Stimulated activated naive CD8-positive, alpha-beta T cell treated with anti-CD3 and anti-CD28 coated beads, Interleukin-15, Interleukin-2, amounts not matched to agents 100 U/mL and 50 U/mL, for 24 hours (primary cell): ENCODE results near the gene PBRM1.
"Not testable (repeated sequence)": the region's sequence is repeated elsewhere in the genome, so short reads cannot be mapped to it uniquely, and the experiment has no call there.

Experiments
- ATAC-seq: fragments of 150-1000 bp; cut with Tn5 transposase; one replicate; pipeline ENCODE4 v1.10.0; 2021
- DNase-seq: peaks from one replicate; pipeline ENCODE4 v3.0.0; 2021

Gene PBRM1

DNA sequence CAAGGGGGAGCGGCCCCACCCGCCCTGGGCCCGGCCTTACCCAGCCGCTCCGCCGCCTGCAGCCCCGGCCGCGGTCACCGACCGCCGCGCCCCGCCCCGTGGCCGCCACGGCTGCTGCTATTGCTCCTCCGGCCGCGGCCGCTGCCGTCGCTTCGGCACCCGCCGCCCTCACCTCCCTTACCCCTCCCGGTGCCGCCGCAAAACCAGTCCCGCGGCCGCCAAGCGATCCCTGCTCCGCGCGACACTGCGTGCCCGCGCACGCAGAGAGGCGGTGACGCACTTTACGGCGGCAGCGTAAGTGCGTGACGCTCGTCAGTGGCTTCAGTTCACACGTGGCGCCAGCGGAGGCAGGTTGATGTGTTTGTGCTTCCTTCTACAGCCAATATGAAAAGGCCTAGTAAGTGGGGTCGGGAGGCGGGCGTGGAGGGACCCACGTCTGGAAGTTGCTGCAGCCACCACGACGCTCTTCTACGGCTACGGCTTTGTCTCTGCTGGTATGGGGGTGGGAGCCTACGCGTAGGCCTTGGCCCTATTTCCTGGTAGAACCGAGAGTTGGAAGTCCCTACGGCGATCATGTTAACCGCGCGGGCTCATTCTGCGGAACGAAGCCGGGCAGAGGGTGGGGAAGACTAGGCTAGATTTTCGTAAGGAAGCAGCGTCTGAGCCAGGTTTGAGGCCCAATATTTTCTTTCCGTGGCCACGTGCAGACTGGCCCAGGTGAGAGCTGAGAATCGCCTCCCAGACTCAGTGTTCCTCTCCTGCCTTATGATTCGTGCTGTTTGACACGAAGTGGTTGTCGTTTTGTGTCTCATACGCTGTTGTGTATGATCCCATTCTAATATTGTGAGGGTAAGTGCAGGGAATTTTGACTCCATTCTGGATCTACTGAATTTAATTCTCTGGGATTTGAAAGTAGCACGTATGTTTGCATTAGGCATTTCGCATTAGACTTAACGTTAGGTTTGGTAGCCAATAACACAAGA, at the start of gene PBRM1, which contains the start of gene GNL3:
PBRM1 (minus strand) TSS at position 205 of the 983 bp plus-strand sequence.
GNL3 (plus strand) TSS at position 324 of the 983 bp plus-strand sequence; CDS start at position 385, 61 bp downstream.
- ATAC-seq: peak; percentile 82

DNA sequence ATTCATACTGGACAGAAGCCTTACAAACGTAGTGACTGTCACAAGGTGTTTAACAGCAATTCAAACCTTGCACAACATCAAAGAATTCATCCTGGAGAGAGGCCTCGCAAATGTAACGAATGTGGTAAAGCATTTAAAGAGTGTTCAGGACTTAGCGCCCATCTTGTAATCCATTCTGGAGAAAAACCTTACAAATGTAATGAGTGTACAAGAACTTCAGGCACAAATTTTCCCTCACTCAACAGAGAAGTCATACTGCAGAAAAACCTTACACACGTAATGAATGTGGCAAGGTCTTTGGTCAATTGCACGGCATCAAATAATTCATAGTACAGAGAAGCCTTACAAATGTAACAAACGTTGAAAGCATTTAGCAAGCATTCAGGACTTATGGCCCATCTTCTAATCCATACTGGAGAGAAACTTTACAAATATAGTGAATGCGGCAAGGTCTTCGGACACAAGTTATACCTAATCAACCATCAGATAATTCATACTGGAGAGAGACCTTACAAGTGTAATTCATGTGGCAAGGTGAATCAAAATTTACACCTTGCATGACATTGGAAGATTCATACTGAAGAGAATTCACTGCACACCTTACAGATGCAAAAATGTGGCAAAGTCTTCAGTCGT, 47.7 kb upstream of the PBRM1 start:
- ATAC-seq (no peak), DNase-seq (no peak)

More for the DNA sequence above, at the start of gene PBRM1, which contains the start of gene GNL3:
- DNase-seq: peak; percentile 93

DNA sequence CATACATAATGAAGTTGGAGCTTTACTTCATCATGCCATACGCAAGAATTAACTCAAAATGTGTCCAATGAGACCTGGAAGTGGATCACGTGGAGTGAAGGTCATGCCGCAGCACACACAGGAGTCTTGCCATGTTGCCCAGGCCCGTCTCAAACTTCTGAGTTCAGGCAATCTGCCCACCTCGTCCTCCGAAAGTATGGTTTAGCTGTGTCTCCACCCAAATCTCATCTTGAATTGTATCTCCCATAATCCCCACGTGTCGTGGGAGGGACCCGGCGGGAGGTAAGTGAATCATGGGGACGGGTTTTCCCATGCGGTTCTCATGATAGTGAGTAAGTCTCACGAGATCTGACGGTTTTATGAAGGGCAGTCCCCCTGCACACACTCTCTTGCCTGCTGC, 45.9 kb upstream of the PBRM1 start:
- DNase-seq (no peak), ATAC-seq (no peak)

DNA sequence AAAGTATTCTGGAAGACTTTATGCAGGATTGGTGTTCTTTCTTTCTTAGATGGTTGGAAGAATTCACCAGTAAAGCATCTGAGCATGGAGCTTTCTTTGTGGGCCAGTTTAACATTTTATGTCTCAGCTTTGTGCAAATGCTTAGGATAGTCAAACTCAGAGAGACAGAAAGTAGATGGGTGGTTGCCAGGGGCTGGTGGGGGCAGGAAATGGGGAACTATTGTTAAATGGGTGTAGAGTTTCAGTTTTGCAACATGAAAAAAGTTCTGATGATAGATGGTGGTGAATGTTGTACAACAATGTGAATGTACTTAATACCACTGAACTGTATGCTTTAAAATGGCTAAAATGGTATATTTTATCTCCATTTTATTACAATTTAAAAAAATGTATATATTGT, 45.0 kb upstream of the PBRM1 start:
- no peak for ATAC-seq
- no peak for DNase-seq

DNA sequence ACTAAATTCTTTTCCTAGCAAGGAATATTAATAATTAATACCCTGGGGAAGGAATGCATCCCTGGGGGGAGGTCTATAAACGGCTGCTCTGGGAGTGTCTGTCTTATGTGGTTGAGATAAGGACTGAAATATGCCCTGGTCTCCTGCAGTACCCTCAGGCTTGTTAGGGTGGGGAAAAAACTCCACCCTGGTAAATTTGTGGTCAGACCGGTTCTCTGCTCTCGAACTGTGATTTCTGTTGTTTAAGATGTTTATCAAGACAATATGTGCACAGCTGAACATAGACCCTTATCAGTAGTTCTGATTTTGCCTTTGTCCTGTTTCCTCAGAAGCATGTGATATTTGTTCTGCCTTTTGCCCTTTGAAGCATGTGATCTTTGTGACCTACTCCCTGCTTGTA, 43.0 kb upstream of the PBRM1 start:
- not testable (repeated sequence) for DNase-seq, ATAC-seq

DNA sequence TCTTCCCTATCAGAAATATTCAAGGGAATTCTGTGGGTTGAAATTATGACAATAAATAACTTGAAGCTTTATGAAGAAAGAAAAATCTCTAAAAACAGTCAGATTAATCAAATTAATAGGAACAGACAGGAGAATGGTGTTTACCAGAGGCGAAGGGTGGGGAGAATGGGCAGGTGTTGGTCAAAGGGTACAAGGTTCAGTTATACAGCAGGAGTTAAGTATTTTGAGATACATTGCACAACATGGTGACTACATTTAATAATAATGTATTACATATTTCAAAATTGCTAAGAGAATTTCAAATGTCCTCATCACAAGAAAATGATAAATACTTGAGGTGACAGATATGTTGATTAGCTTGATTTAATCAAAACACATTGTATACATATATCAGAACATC, 38.8 kb upstream of the PBRM1 start:
- DNase-seq (no peak), ATAC-seq (no peak)

DNA sequence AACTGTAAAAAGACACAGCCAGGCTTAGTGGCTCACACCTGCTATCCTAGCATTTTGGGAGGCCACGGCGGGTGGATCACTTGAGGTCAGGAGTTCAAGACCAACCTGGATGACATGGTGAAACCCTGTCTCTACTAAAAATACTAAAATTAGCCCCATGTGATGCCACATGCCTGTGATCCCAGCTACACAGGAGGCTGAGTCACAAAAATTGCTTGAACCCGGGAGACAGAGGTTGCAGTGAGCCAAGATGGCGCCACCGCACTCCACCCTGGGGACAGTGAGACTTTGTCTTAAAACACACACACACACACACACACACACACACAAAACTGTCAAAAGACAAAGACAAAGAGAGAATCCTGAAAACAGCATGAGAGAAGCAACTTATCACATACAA, 38.2 kb upstream of the PBRM1 start:
- no peak for ATAC-seq
- DNase-seq: no peak

DNA sequence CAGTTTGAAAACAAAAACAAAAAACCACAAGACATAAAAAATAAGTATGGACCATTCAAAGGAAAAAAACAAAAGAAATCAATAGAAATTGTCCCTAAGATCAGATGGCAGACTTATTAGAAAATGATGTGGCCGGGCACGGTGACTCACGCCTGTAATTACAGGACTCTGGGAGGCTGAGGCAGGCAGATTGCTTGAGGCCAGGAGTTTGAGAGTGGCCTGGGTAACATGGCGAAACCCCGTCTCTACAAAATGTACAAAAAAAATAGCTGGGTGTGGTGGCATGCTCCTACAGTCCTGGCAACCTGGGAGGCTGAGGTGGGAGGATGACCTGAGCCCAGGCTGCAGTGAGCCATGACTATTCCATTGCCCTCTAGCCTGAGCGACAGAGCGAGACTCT, 36.8 kb upstream of the PBRM1 start:
- DNase-seq (no peak), ATAC-seq (no peak)

DNA sequence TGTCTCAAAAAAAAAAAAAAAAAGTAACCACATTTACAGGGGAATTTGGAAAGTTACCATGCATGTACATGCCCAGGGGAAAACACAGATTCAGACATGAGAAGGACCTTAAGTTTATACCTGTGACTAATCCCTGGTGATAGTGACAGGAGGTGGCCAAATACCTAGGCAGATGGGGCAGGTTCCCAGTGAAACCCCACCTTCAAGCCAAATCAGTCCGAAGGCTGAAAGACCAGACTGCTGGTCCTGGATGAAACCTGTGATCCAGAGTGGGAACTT, 36.0 kb upstream of the PBRM1 start:
- ATAC-seq (peak; percentile 63), DNase-seq (no peak)

DNA sequence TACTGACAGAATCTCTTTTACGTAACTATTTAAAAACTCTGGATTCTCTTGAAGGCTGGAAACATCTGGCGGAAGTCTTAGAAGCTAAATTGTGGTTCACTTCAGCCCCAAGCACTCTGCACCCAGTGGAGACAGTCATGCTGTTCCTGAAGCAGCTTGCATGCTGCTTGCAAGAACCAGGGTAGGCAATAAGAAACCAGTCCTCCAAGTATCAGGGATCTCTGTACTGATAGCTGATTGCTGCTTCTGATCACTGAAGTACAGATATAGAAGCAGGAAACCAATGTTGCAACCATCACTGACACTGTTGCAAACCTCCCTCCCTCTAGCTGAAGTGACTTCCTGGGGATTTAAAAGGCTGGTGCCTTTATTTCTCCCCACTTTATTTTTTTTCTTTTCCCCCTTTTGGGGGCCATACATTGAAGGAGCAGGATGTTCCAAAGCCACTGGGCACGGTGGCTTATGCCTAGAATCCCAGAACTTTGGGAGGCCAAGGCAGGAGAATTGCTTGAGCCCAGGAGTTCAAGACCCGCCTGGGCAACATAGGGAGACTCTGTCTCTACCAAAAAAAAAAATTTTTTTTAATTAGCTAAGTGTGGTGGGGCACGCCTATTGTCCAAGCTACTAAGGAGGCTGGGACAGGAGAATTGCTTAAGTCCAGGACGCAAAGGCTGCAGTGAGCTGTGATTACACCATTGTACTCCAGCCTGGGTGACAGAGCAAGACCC, 35.5 kb upstream of the PBRM1 start:
- DNase-seq (no peak), ATAC-seq (no peak)

DNA sequence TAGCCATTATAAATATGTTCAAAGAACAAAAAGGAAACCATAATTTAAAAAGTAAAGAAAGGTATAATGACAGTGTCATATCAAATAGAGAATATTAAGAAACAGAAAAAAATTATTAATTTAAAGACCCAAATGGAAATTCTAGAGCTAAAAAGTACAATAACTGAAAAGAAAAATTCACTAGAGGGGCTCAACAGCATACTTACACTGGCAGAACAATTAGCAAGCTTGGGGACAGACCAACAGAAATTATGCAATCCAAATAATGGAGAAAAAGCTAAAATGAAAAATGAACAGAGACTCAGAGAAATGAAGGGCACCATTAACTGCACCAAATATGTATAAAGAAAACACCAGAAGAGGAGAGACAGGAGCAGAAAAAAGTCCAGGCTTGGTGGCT, 33.9 kb upstream of the PBRM1 start:
- DNase-seq (no peak), ATAC-seq (no peak)

DNA sequence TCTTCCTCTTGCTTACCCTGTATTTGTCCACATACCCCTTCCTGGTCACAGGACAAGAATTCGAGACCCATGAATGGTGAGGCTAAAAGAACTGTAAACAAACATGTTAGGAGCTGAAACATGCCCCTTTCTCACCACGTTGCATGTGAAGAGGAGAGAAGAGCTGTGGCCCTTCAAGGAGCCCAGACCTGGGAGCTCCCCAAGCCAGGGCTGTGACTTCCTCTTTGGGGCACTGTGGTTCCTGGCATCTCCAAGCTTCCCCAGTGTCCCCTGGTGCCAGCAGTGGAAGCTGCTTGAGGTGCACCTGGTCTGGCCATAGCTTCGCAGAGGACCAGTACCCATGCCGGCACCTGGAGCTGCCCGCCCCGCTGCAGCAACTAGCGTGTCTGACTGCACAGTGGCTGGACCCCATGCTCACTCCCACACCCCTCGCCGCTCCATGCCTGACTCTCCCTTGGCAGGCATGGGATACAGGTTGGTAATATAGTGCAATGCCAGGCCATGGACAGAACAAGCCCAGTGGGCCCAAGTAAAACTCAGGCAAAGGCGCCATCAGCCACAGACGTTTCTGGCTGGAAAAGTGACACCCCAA, 30.1 kb upstream of the PBRM1 start:
- DNase-seq (no peak), ATAC-seq (no peak)

DNA sequence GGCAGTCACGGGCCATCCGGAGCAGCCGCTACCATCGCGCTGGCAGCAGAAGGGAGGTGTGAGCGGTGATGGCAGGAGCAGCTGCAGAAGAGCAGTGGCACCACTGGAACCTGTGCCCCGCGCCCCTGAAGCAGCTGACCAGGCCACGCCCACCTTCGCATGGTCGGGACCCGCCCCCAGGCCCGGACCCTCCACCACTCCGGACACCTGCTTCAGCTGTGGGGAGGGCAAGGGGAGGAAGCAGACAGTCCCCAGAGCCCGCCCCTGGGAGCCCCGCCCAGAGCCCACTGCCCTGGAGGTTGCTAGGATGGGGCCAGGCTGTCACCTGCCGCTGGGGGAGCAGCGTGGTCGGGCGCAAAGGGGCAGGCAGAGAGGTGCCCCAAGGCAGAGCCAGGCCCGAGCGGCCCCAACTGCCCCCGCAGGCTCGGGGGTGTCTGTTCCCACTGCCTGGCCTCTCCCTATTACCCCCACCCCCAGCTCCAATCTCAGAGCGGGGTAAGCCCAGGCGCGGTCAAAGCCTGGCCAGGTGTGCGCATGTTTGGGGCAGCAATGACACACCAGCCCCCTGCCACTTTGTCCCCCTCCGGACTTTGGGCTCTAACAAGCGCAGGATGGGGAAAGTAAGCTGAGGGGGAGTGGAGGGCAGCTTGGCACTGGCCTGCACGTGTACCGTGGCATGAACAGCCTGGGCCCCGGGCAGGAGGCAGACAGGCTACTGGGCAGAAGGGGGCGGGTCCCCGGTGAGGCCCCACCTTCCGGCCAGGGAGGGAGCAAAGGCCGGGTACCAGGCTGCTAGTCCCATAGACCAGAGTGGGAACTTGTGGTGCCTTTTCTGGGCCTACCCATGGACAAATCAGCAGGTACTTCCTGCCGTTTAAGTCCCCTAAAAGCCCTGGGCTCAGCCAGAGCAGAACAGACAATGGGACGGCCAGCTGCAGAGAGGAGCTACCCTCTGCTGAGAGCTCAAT, 28.9 kb upstream of the PBRM1 start:
- ATAC-seq: peak; percentile 40
- DNase-seq: no peak

DNA sequence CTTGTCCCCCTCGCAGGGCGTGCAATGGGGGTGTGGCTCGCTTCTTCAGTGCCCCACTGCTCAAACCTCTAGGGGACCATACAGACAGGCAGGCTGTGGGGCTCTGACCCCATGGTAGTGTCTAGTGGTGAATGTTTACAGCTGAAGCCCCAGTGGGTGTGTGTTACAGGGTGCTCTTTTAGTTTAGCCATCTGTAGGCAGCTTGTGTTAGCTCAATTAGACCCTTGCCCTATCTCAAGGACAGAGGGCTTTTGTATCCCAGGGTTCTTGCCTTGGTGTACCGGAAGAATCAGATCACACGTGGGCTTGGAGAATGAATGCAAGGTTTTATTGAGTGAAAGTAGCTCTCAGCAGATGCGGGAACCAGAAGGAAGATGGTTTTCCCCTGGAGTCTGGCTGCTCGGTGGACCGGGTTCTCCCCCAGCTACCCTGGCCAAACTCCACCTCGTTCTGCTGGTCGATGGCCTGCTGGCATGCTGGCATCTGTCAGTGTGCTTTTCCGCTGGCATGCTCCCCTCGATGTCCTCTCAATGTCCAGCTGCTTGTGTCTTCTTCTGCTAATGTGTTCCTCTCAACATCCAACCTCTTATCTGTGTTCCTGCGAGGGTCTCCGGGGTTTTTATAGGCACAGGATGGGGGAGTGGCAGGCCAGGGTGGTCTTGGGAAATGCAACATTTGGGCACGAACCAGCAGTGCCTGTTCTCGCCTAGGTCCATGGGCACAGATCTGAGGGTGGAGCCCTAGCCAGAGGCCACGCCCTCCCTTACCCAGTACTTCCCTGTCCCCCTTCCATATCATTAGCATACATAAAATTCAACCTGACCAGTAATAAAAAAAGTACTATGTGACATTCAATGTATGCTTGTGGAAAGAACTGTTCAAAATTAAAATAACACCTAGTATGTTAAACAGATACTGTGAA, 26.8 kb upstream of the PBRM1 start:
- no peak for DNase-seq
- no peak for ATAC-seq

DNA sequence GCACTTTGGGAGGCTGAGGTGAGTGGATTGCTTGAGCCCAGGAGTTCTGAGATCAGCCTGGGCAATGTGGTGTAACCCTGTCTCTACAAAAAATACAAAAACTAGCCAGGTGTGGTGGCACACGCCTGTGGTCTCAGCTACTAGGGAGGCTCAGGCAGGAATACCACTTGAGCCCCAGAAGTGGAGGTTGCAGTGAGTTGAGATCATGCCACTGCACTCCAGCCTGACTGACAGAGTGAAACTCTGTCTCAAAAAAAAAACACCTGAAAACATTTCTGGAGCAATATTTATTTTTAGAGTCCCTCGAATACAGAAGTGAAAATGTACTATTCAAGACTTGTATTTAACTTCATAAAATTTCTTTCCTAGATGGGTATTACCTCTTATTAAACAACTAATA, 24.8 kb upstream of the PBRM1 start:
- no peak for ATAC-seq
- no peak for DNase-seq

DNA sequence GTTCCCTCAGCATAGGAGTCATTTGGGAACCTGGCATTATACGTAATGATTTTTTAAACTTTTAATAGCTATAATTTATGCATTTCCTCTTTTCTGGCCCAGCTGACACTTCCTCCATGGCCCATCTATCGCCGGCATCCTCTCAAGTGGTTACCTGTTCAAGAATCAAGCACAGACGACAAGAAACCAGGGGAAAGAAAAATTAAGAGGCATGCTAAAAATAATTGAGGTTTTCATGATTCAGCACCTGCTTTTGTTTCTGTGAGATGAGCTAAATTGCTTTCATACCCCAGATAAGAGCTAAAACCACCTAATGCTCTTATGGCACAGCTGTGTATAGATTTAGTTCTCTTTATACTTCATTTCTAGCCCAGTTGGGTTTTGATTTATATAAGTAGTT, 21.9 kb upstream of the PBRM1 start:
- no peak for DNase-seq
- no peak for ATAC-seq

DNA sequence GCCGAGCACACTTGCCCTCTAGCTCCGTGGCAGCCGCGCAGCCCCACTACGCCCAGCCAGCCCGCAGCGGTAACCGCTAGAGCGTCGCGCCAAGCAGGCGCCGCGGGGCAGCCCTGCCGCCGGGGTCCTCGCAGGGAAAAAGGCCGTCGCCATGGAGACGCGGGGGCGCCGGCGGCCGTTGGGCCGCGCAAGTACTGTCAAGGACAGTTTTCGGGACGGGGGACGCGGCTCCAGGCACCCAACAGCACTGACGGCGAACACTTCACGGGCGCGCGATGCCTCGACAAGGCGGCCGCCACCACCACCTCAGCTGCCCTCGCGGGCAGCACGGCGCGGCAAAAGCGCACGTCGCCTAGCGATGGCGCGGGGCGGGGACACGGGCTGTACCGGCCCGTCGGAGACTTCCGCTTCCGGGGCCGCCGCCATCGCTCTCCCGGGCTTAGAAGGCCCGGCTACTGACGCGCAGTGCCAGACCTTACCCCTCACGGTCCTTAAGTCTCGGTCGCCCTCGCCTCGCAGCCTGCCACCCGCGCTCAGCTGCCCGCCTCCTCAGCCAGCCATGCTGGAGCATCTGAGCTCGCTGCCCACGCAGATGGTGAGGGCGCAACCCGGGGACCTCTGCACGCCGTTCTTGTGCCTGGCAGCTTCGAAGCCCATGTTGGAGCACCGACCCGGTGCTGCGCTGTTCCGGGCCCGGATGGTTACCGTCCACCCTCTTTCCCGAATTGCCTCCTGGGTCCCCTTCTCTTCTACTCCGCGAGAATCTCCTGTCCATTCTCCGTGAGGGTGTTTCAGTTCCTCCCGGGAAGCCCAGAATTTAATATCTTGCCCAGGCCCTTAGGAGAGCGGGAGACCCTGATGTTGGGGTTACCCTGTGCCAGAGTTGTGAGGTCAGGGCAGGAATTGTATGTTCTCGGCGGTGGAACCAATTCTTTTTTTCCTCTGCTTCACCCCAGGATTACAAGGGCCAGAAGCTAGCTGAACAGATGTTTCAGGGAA, 20.3 kb upstream of the PBRM1 start, which contains the start of the genes GLT8D1 and SPCS1:
GLT8D1 (minus strand) TSS at position 104 of the 999 bp plus-strand sequence. CDS start 5,331 bp downstream, outside the sequence.
SPCS1 (plus strand) TSS at position 419 of the 999 bp plus-strand sequence; CDS start at position 560, 141 bp downstream.
- ATAC-seq (peak; percentile 93), DNase-seq (peak; percentile 88)

DNA sequence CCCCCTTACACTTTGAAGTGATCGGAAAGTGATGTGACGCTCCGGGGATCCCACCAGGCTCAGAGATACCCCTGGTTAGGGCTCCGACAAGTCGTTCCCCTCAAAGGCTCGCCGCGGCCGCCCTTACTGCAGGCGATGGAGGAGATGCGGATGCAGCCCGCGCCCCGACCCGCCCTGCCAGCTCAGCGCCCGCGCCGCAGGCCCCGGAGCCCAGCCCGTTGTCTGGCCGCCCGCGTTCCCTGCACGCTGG, 19.6 kb upstream of the PBRM1 start:
- ATAC-seq (no peak), DNase-seq (no peak)
